Measurements from ENCODE around the gene CAPN11.

Gene CAPN11

DNA sequence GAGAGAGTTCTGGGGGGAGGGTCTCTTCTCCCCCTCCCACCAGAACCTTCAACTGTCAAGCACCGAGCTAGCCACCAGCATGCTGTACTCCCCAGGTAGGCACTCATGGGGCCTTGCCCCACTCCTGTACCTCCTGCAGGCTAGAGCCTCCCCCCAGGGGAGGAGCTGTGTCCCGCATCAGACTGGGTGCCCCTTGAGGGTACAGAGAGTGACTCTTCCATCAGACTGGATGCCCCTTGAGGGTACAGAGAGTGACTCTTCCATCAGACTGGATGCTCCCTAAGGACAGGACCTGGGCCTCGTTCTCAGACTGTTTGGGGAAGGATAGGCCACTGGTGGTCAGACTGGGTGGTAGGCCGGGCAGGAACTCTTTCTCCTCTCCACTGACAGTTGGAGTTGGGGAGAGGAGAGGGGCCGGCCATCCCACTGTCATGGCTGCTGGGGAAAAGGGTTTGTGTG lies at the start of gene CAPN11:
Gene CAPN11 (plus strand): TSS at position 51 of the 459 bp plus-strand sequence. CDS start 29 bp downstream, at position 80.
- no peak for DNase-seq (ENCODE audit: low read depth in 2 of 2, low spot score in 1 of 2)

DNA sequence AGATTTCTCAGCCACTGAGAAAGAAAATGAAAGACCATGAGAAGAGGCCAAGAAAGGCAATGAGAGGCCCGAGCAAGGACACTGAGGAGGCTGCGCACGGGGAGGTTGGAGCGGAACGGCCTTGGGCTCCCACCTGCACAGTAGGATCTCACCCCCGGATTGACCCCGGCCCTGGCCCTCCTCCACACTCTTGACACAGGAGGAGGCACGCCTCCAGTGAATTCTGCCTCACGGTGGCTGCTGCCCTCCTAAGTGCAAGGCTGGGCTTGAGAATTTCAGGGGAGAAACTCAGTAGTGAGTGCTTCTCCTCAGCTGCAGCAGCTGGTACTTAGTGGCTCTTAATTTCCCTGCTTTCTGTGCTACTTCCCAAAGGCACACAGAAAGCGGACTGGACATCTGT lies 49.4 kb upstream of the CAPN11 start:
- no peak for DNase-seq (ENCODE audit: low read depth in 2 of 2, low spot score in 1 of 2)

DNA sequence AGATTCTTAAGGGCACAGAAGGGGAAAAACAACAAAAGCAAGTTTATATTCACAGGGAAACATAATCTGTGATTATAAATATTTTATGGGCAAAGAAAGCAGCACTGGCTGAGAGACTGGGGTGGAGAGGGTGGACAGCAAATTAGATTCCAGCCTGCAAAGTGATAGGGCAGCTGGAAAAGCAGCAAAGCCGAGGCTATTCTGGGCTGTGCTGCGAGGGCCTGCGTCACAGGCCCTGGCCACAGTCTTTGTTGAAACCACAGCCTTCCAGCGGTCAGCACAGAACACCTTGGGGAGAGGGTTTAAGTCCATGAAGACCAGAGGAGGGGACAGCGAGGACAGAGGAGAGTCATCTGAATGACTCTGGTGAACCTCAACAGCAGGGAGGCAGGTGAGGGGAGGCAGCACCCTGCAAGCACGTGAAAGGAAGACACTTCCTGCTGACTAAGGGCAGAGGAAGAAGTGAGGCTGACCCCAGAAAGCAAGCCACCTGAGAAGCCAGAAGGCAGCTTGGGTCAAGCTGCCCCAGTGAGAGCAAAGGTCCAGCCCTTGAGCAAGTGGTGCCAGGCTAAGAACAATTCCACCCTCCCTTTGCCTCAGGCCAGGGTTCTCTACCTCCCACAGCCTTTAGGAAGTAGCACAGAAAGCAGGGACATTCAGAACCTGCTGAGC lies 48.5 kb upstream of the CAPN11 start:
- no peak for DNase-seq (ENCODE audit: low read depth in 2 of 2, low spot score in 1 of 2)

DNA sequence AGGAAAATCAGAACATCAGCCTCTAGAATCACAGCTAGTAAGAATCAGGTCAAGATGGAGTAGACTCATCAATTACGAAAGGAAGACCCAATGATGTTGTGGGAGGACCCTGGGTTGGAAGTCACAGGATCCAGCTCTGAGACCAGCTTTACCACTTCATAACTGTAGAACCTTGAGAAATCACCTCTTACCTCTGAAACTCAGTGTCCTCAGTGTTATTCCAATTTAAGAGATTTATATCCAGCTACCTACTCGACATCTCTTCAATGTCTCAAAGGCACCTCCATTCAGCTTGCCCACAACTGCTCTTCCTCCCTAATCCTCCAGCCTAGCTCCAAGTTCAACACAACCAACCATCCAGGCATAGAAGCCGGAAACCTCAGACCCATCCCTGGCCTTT lies 47.7 kb upstream of the CAPN11 start:
- DNase-seq (ENCODE audit: low read depth in 2 of 2, low spot score in 1 of 2), result no peak

DNA sequence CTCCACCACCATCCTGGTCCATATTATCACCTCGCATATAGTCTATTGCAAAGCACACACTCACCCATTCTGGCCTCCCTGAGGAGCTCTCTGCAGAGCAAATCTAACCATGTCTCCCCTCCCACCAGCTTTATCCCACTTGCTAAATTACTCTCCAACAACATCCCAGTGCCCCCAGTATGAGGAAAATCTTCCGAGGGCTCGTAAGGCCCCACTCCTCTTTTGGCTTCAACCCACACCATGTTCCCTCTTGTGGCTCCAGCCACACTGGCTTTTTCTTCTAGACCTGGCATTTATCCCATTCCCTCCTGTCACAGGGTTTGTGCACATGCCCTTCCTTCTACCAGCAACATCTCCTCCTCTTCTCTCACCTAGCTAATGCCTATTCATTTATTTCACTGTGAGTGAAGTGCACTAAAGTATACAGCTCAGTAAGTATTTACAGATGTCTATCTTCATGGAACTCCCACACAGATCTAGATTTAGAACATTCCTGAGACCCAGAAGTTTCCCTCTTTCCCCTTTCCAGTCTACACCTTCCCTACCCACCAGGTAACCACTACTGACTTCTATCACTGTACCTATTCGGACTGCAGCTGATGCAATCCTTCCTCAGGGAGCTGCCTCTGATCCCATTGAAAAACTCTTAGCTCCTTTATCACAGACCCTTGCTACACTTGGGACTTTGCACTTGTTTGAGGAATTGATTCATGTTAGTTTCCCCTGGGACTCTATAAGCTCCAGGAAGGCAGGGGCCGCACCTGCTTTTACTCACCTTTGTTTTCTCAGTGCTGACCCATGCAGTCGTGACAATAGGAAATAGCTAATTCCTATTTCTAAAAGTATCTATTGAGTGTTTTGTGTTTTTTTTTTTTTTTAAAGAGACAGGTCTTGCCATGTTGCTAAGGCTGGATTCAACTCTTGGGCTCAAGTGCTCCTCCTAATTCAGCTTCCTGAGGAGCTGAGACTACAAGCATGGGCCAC lies 46.9 kb upstream of the CAPN11 start:
- DNase-seq (ENCODE audit: low read depth in 2 of 2, low spot score in 1 of 2), result no peak

DNA sequence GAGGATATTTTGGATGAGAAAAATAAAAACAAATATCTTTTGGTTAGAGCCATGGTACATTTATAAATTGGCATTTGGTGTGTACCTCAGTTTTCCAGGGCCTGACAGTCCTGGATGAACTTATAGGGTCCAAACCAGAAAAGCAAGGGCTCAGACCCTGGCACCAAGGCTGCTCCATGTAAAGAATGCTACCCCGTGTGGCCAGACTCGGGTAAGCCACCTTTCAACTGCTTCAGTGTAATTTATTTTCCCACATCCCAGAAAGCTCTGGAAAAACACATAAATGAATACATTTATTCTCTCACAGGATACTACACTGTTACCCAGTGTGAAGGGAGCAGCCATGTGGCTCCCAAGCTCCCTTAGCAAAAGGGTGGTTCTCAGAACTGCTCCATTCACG lies 45.2 kb upstream of the CAPN11 start:
- DNase-seq (ENCODE audit: low read depth in 2 of 2, low spot score in 1 of 2), result no peak

DNA sequence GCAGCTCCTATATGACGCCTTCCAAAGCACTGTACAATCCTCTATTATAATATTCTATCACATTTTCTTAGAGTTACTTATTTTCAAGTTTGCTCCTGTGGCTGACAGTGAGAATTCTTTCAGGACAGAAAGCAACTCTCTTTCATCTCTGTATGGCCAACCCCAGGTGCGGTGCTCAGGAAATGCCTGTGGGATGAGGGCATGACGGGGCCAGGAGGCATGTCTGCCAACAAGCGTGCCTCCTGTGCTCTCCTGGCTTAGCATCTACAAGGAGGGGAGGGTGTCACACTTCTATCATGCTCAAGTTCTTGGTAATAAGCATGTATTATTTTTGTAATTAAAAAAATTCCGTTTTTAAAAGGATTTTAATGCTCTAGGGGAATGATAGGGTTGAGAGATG lies 42.8 kb upstream of the CAPN11 start:
- DNase-seq (ENCODE audit: low read depth in 2 of 2, low spot score in 1 of 2), result no peak

DNA sequence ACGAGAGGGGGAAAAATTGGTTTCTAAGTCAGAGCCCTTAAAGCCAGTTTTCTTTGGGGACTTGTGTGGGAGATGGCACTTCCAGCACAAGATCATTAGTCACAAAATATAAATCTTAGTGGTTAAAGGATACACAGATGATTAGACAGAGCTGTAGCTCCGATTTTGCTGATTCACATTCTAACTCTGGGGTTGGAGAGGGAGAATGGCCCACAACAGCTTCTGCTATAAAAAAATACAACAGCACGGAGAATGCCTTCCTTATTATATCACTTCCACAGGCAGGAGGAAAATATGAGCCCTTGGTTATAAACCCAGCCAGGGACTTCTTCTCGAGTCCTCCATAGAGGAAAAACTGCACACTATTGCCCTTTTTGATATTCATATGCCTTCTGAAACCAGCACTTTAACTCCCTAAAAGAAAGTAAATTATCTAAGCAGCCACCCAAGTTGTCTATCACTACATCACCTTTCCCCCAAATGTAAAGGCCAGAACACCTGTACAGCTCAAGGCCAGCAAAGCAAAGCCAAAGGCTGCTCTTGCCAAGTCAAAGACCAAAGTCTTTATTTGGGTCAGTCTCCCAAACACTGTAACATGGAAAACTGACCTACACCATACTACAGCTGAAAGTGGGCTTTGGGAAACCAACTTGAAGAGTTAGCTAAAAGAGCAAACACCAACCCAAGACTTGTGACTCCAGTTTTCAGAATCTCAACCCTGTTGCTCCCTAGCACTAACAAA lies 41.8 kb upstream of the CAPN11 start:
- no peak for DNase-seq (ENCODE audit: low read depth in 2 of 2, low spot score in 1 of 2)

DNA sequence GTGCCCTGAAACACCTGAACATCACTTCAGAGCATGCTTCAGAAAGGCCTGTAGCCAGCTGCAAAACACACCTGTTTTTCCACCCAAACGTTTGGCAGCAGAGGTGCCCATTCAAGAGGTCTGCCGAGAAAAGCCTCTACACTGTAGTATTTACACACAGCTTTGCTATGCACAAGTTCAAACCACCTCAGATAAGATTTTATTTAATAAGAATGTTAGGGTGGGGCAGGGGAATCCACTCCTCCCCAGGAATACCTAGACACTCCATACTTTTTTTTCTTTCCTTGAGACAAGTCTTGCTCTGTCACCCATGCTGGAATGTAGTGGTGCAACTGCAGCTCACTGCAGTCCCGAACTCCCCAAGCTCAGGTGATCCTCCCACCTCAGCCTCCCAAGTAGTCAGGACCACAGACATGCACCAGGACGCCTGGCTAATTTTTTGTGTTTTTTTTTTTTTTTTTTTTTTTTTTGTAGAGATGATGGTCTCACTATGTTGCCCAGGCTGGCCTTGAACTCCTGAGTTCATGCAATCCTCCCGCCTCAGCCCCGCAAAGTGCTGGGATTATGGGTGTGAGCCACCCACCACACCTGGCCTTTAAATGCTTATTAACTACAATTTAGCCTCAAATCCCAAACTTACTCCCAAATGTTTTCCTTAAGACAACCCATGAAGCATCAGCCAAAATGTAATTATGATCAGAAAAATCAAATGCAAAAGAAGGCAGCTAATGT lies 41.1 kb upstream of the CAPN11 start:
- DNase-seq (ENCODE audit: low read depth in 2 of 2, low spot score in 1 of 2), result no peak

DNA sequence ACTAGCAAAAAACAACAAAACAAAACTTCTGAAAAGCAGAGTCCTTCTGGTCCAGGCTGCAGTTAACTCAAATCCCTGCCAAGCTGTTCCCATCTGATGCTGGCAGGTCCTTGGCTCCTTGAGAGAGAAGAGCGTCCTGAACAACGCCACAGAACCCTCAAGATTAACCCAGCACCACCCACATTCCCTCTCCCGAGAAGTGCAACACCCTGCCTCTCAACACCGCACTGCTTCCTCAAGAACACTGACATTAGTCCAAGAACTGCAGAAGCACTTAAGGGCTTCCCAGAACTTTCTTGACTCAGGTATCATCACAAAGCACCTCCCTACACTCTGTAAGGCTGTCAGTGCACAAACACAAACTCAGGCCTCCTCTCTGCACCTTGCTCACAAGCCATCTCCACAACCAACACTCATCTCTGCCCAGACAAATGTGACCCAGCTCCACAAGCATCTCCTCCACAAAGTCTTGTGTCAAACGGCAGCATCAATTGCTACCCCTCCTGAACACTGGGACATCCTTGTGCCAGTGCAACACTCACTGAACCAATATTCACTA lies 38.8 kb upstream of the CAPN11 start:
- DNase-seq (ENCODE audit: low read depth in 2 of 2, low spot score in 1 of 2), result no peak

DNA sequence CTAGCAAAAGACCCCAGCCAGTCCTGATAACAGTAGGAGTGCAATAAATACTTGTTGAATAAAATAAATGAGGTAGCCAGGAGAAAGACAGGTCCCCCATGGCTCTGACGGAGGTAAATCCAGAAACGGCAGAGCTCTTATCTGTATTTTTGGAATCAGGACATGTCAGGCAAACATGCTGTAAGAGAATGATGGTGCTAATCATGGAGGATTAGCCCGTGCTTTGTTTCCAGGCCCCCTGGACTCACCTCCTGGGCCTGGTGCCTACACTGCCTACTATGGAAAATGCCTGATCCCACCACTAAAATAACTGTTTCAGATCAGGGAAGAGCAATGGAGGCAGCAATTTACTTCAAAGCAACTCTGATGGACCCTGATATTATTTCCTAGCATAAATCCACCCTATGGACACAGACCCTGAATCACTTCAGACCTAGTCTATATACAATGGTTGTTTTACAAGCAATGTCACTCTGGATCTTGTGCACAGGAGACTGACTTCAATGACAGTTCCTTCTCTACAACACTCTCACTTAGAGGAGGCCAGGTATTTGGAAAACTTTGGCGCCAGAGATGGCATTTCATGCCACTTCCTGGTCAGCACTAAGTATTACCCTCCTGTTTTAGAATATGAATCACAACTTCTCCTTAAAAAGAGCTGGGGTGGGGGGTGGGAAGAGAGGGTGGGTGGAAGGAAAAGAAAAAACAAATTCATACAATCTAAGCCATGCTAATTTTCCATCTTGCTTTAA lies 37.8 kb upstream of the CAPN11 start:
- DNase-seq (ENCODE audit: low read depth in 2 of 2, low spot score in 1 of 2), result no peak

DNA sequence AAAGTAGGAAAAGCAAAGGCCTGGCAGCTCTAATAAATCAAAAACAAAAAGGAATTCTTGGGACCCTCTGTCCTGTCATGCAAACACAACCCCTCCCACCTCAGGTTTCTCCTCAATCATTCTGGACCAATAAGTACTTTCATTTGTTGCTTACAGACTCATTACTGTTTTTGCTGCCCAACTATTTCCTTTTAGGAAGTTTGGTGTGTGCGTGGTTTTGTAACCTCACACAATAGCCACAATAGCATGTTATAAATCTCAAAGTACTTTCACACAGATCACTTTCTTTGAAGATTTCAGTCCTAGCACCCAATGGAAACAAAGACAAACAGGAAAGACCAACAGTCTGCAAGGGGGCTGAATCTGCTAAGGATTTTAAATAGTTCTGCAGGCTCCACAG lies 35.8 kb upstream of the CAPN11 start:
- no peak for DNase-seq (ENCODE audit: low read depth in 2 of 2, low spot score in 1 of 2)

DNA sequence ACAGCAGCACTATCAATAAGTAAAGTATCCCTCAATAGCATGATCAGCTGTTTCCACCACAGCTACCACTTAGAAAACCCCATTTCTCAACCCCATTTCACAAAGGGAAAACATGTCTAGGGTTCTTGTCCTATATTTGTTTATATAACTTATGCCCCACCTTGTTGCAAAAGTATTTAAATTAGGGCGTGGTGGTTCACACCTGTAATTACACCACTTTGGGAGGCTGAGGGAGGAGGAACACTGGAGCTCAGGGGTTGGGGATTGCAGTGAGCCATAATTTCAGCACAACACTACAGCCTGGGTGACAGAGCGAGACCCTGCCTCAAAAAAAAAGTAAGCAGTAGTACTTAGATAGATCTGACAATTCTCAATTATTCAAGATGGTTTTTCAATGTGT lies 35.1 kb upstream of the CAPN11 start:
- no peak for DNase-seq (ENCODE audit: low read depth in 2 of 2, low spot score in 1 of 2)

DNA sequence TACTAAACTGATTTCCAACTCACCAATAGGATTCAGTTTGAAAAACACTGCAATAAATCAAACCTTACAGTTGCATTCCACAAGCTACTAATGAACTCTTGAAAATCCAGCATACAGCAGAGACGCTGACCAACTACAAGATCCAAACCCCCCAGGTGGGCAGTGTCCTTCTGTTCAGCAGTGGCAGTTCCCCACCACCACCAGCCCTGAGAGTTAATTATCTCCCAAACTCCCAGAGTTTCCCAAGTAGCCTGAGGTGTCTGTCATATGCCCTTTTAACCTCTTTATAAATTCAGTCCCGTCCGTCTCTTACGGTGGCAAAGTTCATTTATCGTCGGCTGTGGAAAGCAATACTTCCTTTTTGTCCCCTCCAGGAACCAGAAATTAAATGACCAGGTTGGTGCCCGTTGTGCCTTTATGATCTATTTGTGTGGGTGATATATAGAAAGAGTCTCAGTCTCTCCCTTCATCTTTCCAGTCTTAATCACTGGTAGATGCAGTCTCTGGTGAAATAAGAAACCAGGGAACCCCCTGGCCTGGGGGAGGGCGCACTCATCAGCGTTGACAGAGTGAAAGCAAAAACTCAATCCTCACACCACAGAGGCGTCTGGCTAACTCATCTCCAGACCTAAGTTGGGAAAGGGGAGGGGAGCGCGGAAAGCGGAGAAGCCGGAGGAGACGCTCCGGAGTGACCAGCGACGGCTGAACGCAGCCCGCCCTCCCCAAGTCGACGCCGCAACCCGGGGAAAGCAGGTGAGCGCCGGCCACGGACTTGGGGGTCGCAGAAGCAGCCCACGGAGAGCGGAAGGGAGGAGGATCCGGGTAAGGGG lies 32.1 kb upstream of the CAPN11 start:
- peak; percentile 55 to 58 for DNase-seq (ENCODE audit: low read depth in 2 of 2, low spot score in 1 of 2)

DNA sequence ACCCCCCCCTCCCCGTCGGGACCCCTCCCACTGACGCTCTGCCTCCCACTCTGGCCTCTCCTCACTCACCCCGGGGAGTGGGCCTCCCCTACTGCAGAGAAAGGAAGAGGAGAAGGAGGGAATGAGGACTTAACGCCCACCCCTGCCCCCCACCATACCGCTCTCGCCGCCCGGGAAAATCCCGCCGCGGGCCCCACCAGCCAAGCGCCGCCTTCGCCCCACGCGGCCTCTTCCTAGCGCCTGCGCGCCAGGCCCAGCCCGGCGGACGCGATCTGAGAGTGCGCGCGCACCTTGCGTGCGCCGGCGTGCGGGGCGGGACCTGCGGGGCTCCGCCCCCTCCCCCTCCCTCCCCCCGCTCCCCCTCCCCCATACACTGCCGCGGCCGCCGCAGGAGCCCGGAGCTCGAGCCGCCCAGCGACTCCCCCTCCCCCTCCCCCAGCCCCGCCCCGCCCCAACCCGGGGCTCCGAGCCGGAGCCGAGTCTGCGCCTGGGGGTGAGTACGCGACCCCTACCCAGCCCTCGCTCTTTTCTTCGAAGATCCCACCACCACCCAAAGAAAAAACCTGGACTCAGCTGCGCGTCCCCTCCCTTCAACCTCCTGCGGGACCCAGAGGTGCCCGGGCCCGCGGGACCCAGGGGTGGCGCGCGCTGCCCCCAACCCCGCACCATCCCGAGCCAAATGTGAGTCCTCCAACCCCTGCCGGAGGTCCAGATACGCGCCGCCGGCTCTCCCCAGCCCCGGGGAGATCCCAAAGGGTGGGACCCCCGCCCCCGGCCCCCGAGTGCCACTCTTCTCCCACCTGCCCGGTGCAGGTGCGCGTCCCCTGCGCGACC lies 31.2 kb upstream of the CAPN11 start, which contains the start of the genes MRPL14 and TMEM63B:
Gene MRPL14 (minus strand): TSS at position 267 of the 834 bp plus-strand sequence. CDS start 10,841 bp downstream, outside the sequence.
Gene TMEM63B (plus strand): TSS at position 369 of the 834 bp plus-strand sequence. CDS start 7,031 bp downstream, outside the sequence.
- DNase-seq (ENCODE audit: low read depth in 2 of 2, low spot score in 1 of 2), result peak; percentile 74 to 82

DNA sequence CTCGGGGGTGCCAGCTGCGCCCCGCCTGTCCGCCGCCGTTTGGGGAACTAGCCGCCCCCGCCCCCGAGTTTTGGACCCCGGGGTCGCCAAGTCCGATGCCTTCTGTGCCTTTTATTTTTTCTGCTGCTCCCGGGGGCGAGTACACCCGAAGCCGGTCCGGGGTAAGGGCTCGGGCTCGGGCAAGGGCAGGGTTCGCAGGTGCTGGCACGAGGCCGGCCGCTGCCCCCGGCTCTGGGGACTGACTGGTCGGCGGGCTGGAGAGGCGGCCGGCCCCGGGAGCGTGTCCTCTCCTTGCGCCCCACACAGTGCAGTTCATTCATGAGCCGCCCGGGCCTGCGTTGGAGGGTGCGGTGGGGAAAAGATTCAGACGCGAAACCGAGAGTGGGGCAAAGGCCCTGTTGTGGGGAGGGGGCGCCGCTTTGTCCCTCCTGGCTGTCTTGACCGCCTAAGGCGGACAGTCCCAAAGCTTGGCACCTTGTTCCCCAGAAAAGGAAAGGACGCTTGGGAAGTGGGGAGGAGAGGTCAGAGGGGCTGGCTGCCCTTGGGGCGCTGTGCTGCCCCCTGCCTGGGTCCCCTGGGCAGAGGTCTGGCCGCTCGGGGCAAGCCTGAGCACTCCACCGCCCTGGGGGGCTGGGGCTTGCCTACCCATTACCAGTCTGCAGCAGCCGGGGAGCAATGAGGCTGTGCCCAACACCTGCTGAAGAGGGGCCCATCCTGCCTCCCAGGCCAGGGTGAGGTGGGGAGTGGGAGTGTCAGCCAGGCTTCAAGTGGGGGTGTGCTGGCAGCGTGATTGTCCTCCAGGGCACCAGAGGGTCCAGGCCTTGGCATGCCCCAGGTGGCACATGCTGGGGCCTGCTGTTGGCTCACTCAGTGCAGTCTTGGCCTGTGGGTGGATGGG lies 30.4 kb upstream of the CAPN11 start:
- no peak for DNase-seq (ENCODE audit: low read depth in 2 of 2, low spot score in 1 of 2)

DNA sequence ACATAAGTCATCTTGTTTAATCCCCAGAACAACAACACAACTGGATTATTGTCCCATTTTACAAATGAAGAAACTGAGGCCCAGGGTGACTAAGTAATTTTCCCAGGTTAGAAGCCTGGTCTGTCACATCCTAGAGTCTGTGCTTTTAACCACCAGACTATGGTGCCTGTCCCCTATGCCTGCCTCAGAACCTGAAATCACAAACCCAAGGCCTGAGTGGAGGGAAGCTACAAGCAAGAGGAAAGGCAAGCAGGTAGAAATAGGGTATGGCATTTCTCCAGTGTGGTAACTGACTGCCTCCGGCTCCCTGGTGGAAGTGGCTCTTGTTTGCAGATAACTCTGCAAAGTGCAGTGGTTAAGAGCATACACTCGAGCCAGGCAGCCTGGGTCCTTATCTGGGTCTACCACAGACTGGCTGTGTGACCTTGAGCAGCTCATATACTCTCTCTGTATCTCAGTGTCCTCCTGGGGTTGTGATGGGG lies 28.7 kb upstream of the CAPN11 start:
- DNase-seq (ENCODE audit: low read depth in 2 of 2, low spot score in 1 of 2), result no peak
